Liver (tissue), 2 donors: ENCODE results near the gene VDR.

Experiments
- EGR1 ChIP-seq, 2 donors: IDR thresholded peaks; 2 replicates each; pipeline ENCODE4 v1.6.1; 2016 to 2018; ENCODE audit warnings: antibody characterized with exemption in 2 of 2, low read depth in 2 of 2
- RAD21 ChIP-seq, 2 donors: IDR thresholded peaks; 2 replicates each; pipeline ENCODE4 v1.6.1; 2016; ENCODE audit warnings: antibody characterized with exemption in 2 of 2, mild to moderate bottlenecking in 2 of 2
- SP1 ChIP-seq: IDR thresholded peaks from 2 replicates; pipeline ENCODE4 v1.6.1; 2018; ENCODE audit warnings: antibody characterized with exemption, mild to moderate bottlenecking
- TF ChIP-seq, protein P1 (sequence below): IDR thresholded peaks from 2 replicates; pipeline ENCODE4 v1.6.1; 2016; ENCODE audit warnings: antibody characterized with exemption
- donor health status: healthy.

DNA sequence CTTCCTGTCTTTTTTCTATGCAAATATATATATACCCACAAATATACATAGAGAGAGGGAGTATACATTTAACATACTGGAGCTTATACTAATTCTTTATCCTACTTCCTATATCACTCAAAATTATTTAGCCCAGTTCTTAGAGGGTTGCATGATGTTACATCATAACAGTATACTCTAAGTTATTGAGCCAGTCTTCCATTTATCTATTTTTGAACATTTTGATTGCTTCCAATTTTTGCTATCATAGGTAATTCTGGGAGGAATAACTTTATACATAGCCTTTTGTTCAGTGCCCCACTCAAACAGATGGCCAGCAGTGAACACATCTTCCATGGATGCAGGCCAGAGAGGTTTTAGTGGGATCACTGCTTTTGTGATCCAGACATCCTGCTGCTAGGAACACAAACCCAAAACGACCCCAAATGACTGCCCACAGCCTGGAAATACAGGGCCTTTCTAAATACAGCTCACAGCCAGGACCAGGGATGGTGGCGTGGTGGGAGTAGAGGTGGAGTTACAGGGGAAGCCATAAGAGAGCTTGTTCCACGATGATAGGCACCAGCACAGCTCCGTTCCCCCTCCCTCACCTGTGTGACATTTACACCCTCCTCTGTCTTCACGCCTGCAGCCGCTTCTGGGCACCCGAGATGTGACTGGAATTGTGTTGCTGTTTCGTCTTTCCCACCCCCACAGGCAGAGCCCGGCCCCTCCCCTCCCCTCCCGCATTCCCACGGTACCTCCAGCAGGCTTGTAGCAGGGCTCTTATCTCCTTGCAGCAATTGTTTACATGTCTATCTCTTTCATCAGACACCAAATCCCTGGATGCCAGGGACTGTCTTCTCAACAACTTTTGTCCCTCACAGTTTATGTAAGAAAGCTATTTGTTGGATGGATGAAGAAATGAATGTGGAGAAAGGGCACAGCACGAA is 54.4 kb downstream of the VDR start:
- TF ChIP-seq, protein P1, sequence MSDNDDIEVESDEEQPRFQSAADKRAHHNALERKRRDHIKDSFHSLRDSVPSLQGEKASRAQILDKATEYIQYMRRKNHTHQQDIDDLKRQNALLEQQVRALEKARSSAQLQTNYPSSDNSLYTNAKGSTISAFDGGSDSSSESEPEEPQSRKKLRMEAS: no peak
- TF ChIP-seq SP1 (no peak), EGR1 (IDR thresholded peaks at IDR 0.05; ENCODE audit: low read depth in 2 of 2) (no peak), RAD21 (IDR thresholded peaks at IDR 0.05) (no peak)
